ENCODE results near the gene TNFSF12.
A peak's percentile ranks its signal among the peaks of the same experiment; 100 is the strongest.

The TNFSF12 gene

DNA sequence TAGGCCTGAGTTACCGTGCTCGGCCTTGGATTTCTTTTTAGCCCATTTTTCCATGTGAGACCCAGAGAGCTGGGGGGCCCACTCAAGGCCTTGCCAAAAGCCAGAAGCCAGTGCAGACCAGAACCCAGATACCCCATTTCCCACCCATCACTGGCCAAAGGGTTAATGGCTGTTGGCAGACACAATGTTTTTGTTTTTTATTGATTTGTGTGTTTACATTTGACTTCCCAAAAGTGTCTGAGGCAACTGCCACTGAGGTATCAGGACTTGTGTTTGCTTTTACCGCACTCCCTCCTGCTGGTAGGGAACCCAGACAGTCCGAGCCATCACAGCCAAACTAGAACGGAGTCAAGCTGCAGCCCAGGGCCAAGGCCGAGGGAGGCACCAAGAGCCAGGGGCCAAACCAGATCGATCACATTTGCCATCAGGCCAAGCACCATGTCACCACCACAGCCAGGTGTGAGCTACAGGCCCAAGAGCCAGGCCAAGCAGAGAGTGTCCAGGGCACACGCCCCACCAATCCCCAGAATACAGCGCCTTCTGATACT lies 7.7 kb upstream of the TNFSF12 start:
- DNase-seq (ENCODE audit: low read depth in 1 of 2, low spot score in 1 of 2): no peak

DNA sequence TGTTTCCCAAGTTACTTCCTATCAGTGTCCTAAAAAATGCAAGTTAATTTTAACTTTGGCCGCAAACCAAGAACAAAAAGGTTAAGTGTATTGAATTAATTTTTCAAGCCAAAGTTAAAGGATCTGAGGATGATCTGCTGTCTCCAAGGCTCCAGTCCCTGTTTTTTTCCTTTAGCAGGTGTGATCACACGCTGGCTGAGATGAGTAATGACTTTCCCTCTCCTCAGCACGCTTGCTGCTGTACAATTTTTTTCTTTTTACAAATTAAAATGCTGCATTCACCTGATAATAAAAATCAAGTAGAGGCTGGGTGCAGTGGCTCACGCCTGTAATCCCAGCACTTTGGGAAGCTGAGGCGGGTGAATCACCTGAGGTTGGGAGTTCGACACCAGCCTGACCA lies 3.9 kb upstream of the TNFSF12 start:
- no peak for DNase-seq (ENCODE audit: low read depth in 1 of 2, low spot score in 1 of 2)

DNA sequence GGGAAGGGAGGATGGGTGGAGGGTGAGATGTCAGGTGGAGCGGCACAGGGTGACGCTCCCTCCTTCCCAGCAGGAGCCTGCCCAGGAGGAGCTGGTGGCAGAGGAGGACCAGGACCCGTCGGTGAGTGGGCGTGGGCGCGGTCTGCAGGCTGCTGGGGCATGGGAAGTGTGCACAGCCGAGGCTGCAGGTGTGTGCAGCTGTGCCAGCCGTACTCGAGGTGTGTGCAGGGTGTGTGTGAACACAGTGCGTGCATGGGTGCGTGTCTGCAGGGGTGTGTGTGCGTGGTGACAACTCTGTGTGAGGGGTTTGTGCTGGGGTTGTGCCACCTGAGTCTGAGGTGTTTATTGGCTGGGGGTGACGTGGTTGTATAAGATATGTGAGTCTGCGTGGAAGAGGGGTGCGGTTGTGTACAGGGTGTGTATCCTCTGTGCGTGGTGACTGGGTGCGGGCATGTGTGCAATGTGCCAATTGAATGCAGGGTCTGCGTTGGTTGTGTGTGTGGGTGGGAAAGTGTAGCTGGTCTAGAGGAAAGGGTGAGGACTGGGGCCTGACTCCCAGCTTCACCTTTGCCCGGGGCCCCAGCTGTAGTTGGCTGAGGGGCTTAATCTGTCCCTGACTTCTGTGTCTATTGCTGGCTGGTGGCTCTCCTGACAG lies 670 bp downstream of the TNFSF12 start:
- DNase-seq (ENCODE audit: low read depth in 1 of 2, low spot score in 1 of 2): peak in 1 of 2 donors; percentile 17

DNA sequence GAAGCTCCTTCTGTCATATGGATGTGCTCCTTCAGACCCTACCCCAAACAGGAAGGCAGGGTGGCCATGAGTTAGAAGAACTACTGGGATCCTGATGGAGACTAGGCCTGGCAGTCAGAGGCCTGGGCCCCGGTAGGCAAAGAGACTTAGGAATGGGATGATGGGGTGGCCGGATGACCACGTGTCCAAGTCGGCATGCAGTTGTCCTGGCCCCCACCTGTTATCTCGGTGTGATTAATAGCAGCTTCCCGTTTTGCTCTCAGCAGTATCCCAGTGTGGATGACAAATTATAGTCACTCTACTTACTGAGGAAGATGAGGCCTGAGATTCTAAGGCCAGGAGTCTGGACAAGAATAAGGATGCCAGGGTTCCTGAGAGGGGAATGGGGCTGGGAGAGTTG lies 1.5 kb downstream of the TNFSF12 start:
- no peak for DNase-seq (ENCODE audit: low read depth in 1 of 2, low spot score in 1 of 2)

DNA sequence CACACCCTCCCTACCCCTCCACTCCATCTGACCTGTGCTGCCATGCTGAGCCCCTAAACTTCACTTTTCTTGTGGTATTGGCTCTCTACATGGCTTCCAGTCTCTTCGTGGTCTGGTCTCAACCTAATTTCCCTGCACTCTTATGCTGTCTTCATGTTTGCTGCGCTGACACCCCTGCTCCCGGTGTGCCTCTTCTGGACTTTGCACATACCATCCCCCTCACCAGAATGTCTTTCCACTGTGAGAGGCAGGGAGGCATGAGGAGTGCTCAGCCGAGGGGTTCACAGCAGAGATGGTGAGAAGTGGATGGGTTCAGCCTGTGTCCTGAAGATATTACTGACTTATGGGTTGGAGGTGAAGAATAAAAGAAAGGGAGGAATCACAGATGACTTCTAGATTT lies 2.5 kb downstream of the TNFSF12 start:
- no peak for DNase-seq (ENCODE audit: low read depth in 1 of 2, low spot score in 1 of 2)

DNA sequence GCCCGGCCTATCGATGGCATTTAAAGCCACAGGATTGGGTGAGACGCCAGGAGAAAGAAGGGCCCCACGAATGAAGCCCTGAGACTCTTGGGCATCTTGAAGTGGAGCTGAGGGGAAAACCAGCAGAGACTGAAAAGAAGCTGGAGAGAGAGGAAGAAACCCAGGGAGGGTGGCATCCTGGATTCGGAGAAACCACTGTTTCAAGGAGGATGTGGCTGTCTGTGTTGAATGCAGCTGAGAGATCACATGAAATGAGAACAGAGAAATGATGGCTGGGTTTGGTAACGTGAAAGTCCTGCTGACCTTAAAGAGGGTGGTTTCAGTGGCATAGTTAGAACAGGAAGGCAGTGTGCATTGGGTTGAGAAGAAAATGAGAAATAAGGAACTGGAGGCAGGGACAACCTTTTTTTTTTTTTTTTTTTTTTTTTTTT lies 3.8 kb downstream of the TNFSF12 start:
- DNase-seq (ENCODE audit: low read depth in 1 of 2, low spot score in 1 of 2): no peak

DNA sequence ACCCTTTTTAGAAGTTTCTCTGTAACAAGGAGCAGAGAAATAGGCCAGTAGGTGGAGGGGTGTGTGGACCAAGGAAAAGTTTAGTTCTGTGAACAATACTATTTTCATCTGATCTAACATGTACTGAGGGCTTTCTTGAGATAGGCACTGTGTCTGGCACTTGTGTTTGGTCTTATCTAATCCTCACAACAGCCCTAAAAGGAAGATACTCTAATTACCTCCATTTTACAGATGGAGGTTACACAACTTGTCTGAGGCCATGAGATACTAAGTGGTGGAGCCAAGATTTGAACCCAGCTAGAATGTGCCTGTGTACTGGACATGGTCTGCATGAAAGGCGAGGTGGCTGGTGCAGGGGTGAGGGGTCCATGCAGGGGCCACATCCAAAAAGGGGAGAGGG lies 4.5 kb downstream of the TNFSF12 start:
- no peak for DNase-seq (ENCODE audit: low read depth in 1 of 2, low spot score in 1 of 2)

DNA sequence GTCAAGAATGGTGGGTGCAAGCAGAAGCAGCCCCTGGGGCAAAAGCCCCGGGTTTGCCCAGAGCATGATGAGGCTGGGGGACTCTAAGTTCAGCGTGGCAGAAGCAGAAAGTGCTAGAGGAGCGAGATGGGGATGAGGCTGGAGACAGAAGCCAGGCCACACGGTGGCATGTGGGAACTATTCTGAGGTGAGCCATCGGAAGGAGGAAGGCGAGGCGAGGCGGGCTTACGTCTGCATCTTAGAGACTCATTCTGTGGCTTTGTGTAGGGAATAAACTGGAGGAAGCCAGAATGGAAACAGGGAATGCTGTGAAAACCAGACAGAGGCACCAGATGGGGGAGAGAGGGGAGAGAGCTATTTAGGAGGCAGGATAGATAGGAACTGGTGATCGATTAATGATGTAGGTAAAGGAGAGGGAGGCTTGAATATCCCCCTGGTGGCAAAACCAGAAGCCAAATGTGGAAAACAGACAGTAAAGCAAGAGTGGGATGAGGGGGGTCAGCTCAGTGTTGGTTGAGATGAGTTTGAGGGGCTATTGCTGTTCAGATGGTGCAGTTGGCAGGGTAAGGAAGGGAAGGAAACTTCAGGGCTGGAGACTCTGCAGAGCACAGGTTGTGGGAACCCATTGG lies 6.6 kb downstream of the TNFSF12 start:
- DNase-seq (ENCODE audit: low read depth in 1 of 2, low spot score in 1 of 2): no peak

DNA sequence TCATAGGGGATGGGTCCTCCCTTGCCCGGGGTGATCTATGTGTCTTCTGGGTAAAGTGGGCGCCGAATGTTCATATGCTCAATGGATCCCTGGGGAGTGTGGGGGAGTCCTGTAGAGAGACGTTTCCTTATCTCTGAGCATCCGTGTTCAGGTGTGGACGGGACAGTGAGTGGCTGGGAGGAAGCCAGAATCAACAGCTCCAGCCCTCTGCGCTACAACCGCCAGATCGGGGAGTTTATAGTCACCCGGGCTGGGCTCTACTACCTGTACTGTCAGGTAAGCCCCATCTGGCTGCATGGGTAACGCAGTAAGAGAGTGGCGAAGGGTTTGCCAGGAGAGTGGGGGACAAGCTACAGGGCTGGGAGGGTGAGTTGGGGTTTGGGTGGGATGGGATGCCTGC lies 7.8 kb downstream of the TNFSF12 start:
- no peak for DNase-seq (ENCODE audit: low read depth in 1 of 2, low spot score in 1 of 2)

DNA sequence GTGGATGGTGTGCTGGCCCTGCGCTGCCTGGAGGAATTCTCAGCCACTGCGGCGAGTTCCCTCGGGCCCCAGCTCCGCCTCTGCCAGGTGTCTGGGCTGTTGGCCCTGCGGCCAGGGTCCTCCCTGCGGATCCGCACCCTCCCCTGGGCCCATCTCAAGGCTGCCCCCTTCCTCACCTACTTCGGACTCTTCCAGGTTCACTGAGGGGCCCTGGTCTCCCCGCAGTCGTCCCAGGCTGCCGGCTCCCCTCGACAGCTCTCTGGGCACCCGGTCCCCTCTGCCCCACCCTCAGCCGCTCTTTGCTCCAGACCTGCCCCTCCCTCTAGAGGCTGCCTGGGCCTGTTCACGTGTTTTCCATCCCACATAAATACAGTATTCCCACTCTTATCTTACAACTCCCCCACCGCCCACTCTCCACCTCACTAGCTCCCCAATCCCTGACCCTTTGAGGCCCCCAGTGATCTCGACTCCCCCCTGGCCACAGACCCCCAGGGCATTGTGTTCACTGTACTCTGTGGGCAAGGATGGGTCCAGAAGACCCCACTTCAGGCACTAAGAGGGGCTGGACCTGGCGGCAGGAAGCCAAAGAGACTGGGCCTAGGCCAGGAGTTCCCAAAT lies 8.4 kb downstream of the TNFSF12 start:
- no peak for DNase-seq (ENCODE audit: low read depth in 1 of 2, low spot score in 1 of 2)

DNA sequence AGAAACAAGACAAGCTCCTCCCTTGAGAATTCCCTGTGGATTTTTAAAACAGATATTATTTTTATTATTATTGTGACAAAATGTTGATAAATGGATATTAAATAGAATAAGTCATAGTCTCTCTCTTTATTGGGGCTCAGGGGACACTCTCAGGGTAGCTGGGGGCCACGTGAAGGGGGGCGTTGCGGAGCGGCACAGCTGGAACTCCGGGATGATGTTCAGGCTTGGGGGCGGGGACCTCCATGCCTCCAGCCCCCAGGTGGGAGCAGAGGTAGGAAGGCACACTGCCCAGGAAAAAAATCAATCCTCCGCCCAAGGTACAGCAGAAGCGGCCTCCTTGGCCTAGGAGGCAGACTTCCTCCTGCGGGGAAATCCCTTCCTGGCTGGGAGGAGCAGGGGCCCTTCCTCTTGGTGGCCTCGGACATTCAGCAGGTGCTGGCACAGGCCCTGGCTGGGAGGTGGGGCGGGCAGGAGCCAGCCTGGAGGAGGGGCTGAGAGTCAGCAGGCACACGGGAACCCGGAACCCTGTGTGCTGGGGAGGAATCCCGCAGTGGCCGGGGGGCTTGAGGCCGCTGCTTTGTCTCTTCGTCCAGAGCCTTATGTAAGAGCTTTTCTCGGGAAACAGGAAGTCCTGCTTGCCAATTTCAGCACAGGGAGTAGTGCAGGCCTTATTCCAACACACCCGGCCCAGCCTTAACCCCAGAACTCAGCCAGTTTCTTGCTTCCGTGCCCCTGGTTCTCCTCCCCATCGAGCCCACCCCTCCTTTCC lies 9.1 kb downstream of the TNFSF12 start:
- DNase-seq (ENCODE audit: low read depth in 1 of 2, low spot score in 1 of 2): no peak

DNA sequence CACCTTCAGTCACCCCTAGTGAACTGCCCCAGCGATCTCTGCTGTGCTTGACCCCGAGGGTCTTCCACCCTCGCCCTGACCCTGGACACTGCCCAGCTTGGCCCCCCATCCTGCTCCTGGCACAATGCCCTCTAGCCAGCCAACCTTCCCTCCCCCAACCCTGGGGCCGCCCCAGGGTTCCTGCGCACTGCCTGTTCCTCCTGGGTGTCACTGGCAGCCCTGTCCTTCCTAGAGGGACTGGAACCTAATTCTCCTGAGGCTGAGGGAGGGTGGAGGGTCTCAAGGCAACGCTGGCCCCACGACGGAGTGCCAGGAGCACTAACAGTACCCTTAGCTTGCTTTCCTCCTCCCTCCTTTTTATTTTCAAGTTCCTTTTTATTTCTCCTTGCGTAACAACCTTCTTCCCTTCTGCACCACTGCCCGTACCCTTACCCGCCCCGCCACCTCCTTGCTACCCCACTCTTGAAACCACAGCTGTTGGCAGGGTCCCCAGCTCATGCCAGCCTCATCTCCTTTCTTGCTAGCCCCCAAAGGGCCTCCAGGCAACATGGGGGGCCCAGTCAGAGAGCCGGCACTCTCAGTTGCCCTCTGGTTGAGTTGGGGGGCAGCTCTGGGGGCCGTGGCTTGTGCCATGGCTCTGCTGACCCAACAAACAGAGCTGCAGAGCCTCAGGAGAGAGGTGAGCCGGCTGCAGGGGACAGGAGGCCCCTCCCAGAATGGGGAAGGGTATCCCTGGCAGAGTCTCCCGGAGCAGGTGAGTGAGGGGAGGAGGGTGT lies 9.9 kb downstream of the TNFSF12 start, which contains the start of gene TNFSF13:
Gene TNFSF13, plus strand, starts transcription at position 207 of the 776 bp plus-strand sequence. Its CDS starts 290 bp downstream, at position 497.
- no peak for DNase-seq (ENCODE audit: low read depth in 1 of 2, low spot score in 1 of 2)

DNA sequence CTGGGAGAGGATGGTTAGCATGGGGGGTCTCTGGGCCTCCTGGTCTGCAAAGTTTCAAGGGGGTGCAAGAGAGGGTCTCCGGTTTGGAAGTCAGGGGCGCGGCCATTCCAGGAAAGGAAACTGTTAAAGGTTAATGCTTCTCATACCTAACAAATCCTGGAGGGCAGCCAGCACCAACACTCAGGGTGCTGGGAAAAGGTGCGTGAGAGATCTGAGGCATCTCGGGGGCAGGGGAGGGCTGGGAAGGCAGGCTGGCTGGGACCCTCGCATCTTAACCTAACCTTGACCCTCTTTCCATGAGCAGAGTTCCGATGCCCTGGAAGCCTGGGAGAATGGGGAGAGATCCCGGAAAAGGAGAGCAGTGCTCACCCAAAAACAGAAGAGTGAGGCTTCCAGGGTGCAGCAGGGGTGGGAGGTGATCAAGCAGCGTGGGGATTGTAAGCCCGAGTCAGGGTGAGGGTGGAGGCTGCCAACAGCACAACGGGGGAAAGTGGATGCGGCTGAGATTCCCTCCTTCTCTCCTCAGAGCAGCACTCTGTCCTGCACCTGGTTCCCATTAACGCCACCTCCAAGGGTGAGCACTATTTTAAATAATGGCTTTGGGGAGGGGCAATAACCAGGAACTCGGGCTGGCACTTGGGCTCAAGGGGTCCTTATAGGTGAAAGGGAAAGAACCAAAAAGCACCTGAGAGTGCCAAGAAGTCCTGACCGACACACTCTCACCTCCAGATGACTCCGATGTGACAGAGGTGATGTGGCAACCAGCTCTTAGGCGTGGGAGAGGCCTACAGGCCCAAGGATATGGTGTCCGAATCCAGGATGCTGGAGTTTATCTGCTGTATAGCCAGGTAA lies 10.7 kb downstream of the TNFSF12 start:
- DNase-seq (ENCODE audit: low read depth in 1 of 2, low spot score in 1 of 2): no peak

DNA sequence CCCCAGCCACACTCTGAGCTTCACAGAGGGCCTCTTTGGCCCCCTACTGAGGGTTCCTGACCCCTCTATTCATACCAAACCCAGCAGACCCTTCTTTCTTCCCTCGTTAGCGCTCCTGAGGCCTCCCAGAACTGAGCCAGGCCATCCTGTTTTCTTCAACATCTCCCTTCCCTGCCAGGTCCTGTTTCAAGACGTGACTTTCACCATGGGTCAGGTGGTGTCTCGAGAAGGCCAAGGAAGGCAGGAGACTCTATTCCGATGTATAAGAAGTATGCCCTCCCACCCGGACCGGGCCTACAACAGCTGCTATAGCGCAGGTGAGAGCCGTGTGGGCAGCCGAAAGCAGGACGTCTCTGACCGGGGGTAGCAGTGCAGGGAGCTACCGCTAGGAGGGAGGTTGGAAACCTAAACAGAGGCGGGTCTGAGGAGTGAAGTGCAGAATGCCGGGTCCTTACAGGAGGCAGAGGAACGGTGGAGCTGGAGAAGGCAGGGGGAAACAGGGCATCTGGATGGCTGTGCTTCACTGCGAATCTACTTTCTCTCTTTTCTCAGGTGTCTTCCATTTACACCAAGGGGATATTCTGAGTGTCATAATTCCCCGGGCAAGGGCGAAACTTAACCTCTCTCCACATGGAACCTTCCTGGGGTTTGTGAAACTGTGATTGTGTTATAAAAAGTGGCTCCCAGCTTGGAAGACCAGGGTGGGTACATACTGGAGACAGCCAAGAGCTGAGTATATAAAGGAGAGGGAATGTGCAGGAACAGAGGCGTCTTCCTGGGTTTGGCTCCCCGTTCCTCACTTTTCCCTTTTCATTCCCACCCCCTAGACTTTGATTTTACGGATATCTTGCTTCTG lies 11.5 kb downstream of the TNFSF12 start:
- DNase-seq (ENCODE audit: low read depth in 1 of 2, low spot score in 1 of 2): no peak

DNA sequence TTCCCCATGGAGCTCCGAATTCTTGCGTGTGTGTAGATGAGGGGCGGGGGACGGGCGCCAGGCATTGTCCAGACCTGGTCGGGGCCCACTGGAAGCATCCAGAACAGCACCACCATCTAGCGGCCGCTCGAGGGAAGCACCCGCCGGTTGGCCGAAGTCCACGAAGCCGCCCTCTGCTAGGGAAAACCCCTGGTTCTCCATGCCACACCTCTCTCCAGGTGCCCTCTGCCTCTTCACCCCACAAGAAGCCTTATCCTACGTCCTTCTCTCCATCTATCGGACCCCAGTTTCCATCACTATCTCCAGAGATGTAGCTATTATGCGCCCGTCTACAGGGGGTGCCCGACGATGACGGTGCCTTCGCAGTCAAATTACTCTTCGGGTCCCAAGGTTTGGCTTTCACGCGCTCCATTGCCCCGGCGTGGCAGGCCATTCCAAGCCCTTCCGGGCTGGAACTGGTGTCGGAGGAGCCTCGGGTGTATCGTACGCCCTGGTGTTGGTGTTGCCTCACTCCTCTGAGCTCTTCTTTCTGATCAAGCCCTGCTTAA lies 12.2 kb downstream of the TNFSF12 start:
- DNase-seq (ENCODE audit: low read depth in 1 of 2, low spot score in 1 of 2): peak; percentile 63 to 74

DNA sequence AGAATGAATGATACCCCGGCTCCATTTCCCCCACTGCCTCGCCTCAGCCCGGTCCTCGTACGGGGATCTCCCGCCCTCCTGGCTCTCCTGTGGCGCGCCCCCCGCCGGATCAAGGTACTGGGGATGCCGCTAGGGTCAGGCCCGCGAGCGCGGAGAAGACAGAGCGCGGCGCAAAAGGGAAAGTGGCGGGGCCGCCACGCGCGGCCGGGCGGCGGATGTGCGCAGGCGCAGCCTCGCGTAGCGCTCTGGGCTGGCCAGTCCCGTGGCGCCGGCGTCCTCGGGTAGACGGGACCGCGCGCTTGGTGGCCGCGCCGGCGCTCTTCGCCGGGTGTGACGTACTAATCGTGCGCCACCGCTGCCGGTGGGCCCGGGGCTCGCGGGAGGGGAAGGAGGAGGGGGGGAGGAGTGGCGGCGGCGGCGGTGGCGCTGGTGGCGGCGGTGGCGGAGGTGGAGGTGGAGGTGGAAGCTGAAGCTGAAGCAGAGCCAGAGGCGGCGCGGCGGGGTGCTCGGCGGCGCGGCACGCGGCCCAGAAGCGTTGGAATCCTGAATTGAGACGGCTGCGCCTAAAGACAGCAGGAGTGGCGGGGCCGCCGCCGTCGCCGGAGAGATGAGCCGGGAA lies 12.8 kb downstream of the TNFSF12 start, which contains the start of gene SENP3:
Gene SENP3, plus strand, starts transcription at position 331 of the 619 bp plus-strand sequence. CDS start 1,158 bp downstream, outside the sequence.
- peak; percentile 75 to 92 for DNase-seq (ENCODE audit: low read depth in 1 of 2, low spot score in 1 of 2)

DNA sequence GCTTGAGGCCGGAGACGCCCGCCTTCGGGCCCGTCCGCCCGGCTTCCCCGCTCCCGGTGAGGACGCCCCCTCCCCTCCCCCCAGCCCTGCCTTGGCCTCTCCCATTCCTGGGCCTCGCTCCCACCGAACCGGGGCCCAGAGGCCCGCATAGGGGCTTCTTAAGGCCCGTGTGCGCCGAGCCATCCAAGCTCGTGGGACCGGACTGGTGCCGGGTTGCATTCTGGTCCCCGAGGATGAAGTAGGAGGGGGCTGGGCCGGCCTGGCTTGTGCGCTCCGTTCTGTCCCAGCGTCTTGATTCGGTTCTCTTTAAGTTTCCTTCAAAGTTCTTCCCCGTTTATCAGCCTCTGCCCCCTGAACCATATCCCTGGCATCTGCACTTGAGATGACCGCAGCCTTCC lies 13.3 kb downstream of the TNFSF12 start:
- DNase-seq (ENCODE audit: low read depth in 1 of 2, low spot score in 1 of 2): no peak
